ENCODE data around the gene HCCS.
"Not testable (repeated sequence)": the region's sequence is repeated elsewhere in the genome, so short reads cannot be mapped to it uniquely, and the experiment has no call there.

Gene HCCS

GRCh38 chrX:11117745-11118144 lies 6.6 kb downstream of the HCCS start:
- no peak for TF ChIP-seq CTCF (conservative IDR thresholded peaks at IDR 0.05; ENCODE audit: control insufficient read depth, insufficient read depth, low read depth, low read length)
- DNase-seq (ENCODE audit: low read depth), result peak; percentile 9
- H3K4me3 ChIP-seq (ENCODE audit: control insufficient read depth, low read depth, low read length), result no peak overlapping the region

GRCh38 chrX:11119313-11119943 lies 8.3 kb downstream of the HCCS start:
- no peak for DNase-seq (ENCODE audit: low read depth)
- TF ChIP-seq CTCF (conservative IDR thresholded peaks at IDR 0.05; ENCODE audit: control insufficient read depth, insufficient read depth, low read depth, low read length), result no peak
- H3K4me3 ChIP-seq (ENCODE audit: control insufficient read depth, low read depth, low read length), result no peak overlapping the region

DNA sequence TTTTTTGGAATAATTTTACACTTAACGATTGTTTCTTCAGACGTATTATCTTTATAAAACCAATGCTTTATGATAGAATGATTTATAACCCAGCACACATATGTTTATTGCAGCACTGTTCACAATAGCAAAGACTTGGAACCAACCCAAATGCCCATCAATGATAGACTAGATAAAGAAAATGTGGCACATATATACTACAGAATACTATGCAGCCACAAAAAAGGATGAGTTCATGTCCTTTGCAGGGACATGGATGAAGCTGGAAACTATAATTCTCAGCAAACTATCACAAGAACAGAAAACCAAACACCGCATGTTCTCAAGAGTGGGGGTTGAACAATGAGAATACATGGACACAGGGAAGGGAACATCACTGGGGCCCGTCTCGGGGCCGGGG lies 12.0 kb downstream of the HCCS start:
- DNase-seq (ENCODE audit: low read depth); H3K4me3 ChIP-seq (ENCODE audit: control insufficient read depth, low read depth, low read length): not testable (repeated sequence)

DNA sequence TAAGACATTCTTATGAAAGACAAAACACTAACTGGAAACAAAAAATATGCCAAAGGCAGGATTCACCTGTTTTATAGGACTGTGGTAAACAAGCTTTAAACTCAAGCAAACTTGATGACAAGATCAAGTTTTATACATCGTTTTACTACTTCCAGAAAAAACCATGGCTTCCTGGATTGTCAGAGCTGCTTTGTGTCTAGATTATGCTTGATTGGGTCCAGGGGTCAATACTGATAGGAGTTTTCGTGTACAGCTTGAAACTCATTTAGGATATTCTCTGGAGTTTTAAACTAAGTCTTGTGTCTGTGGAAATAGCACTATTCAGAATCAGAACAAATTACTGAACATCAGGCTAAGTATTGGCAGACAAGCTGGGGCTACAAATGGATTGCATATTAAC lies 13.0 kb downstream of the HCCS start:
- H3K4me3 ChIP-seq (ENCODE audit: control insufficient read depth, low read depth, low read length), result no peak overlapping the region
- no peak for DNase-seq (ENCODE audit: low read depth)
- TF ChIP-seq CTCF (conservative IDR thresholded peaks at IDR 0.05; ENCODE audit: control insufficient read depth, insufficient read depth, low read depth, low read length), result no peak

DNA sequence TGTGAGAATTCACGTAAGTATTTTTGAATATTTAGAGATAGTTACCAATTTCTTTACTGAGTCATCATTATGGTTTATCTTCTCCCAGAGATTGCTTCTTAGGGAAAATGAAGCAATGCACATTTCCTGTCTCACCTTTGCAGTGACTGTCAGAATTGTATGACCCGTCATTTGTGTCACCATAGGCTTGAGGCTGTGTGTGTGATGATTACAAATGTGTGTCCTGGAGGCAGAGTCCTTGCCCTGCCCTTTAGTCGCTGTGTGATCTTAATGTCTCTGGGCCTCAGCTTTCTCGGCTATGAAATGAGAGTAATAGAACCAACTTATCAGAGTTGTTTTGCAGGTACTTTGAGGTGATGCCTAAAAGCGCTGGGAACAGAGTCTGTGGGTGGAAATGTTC lies 13.9 kb downstream of the HCCS start:
- no peak for DNase-seq (ENCODE audit: low read depth)
- no peak for TF ChIP-seq CTCF (conservative IDR thresholded peaks at IDR 0.05; ENCODE audit: control insufficient read depth, insufficient read depth, low read depth, low read length)
- H3K4me3 ChIP-seq (ENCODE audit: control insufficient read depth, low read depth, low read length), result no peak overlapping the region

- no peak for DNase-seq (ENCODE audit: low read depth)
- no peak for TF ChIP-seq CTCF (conservative IDR thresholded peaks at IDR 0.05; ENCODE audit: control insufficient read depth, insufficient read depth, low read depth, low read length)
- H3K4me3 ChIP-seq (ENCODE audit: control insufficient read depth, low read depth, low read length), result no peak overlapping the region
These were observed 18.5 kb downstream of the HCCS start for GRCh38 chrX:11129534-11130105.

GRCh38 chrX:11130136-11130535 lies 19.0 kb downstream of the HCCS start:
- TF ChIP-seq CTCF (conservative IDR thresholded peaks at IDR 0.05; ENCODE audit: control insufficient read depth, insufficient read depth, low read depth, low read length), result no peak
- no peak for DNase-seq (ENCODE audit: low read depth)
- no peak overlapping the region for H3K4me3 ChIP-seq (ENCODE audit: control insufficient read depth, low read depth, low read length)
